CD4-positive, alpha-beta T cell treated with Interleukin-4 for 4 hours (primary cell): ENCODE measurements around the gene ESRRG.

Experiments
- DNase-seq: peaks from one replicate; pipeline ENCODE4 v3.0.0-alpha.2; 2020

ESRRG gene

DNA sequence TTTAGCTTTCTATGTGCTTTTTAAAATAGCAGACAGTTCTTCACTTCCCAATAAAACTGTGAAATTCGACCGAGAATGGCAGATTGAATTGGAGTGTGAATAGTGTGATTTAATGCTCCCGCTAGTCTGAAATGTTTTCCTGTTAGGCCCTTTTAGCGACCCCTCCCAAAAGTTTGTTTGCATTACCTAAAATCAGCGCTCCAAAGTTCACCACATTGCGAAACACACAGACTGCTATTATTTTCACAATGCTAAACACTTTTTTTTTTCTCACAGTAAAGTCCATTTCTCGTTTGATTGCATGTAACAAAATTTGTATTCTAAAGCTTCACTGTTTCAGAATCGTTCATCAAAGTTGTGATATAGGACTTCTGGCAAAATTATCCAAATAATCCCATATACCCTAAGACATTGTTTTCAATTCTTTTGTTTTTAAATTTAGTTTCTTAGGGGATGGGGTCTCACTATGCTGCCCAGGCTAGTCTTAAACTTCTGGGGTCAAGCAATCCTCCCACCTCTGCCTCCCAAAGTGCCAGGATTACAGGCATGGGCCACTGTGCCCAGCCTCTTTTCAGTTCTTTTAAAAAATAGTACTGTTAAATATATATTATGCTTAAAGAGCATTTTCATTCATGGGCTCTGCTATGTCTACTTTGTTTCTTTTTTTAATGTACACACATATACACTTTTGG, 223.5 kb downstream of the ESRRG start:
- no peak for DNase-seq

- no peak for DNase-seq
Measured at GRCh38 chr1:216498277-216498676, 225.0 kb downstream of the ESRRG start.

GRCh38 chr1:216485042-216485441, 238.2 kb downstream of the ESRRG start:
- DNase-seq, result no peak

- DNase-seq, result no peak
Measured at GRCh38 chr1:216483672-216484401, 239.4 kb downstream of the ESRRG start.

GRCh38 chr1:216482620-216483019, 240.6 kb downstream of the ESRRG start:
- DNase-seq, result no peak

- DNase-seq, result no peak
Measured at GRCh38 chr1:216478238-216478637, 245.0 kb downstream of the ESRRG start.

GRCh38 chr1:216476341-216476740, 246.9 kb downstream of the ESRRG start:
- DNase-seq, result no peak

DNA sequence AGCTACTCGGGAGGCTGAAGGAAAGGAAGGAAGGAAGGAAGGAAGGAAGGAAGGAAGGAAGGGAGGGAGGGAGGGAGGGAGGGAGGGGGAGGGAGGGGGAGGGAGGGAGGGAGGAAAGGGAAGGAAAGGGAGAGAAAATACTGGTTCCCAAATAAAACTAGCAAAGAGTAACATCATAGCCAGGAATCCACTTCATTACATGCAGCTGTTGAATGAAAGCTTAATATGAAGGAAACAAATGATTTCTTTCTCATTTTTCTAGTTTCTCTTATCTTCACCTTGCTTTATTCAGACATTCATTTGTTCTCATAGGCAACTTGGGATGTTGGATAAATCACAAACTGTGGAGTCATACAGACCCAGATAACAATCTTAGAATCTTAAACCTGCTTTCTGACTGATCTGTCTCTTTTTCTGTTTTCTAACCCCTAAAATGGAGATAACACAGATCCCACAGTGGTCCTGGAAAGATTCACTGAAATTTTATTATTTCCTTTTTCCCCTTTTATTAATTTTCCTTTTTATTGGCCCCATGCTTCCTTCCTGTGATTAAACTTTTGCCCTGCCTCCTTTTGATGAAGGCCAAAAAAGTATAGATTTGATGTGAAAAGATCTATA, 247.5 kb downstream of the ESRRG start:
- DNase-seq, result no peak

- DNase-seq, result no peak
Measured at GRCh38 chr1:216466162-216466801, 256.9 kb downstream of the ESRRG start.

GRCh38 chr1:216464489-216464888, 258.7 kb downstream of the ESRRG start:
- no peak for DNase-seq

DNA sequence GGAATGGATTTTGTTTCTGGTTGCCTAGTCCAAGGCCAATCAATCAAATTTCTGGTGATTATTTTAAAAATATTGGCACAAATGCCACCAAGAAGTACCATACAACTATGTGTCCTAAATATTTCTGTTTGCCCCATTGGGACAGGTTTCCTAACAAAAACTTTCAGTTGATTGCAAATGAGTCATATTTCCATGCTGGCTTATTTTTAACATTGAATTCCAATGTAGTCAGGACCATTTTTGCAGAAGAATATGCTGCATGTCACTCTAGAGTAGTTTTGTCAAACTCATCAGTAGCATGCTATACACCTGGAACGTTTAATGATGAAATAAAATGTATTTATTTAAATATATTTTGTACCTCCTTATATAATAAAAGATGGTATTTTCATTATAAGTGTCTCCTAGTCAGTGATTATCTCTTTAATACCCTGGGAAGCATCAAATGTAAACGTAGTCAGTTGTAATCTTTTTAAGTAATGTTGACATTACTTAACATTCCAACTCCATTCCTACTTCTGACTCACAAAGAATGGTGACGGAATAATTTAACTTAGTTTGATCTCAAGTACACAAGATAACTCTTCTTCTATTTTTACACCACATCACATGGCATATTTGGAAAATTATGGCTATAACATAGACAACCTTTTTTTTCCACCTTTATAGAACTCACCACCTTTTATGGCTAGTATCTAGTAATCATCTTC, 261.0 kb downstream of the ESRRG start:
- DNase-seq, result no peak

DNA sequence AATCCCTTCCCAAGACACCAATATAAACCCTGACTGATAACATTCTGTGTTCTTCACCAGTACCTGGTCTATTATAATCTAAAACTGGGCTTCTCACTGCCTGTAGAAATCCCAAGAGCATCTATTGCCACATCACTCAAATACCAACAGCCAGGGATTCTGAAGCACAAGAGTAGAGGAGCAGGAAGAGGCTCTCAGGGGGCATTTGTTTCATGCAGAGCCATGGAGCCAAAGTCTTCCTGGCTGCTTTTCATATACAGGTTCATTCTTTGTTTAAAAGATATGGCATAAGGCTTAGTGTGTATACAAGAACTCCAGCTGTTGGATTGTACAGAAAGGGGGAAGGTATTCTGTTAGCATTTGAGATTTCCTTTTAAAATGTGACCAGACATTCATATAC, 261.8 kb downstream of the ESRRG start:
- DNase-seq, result no peak

DNA sequence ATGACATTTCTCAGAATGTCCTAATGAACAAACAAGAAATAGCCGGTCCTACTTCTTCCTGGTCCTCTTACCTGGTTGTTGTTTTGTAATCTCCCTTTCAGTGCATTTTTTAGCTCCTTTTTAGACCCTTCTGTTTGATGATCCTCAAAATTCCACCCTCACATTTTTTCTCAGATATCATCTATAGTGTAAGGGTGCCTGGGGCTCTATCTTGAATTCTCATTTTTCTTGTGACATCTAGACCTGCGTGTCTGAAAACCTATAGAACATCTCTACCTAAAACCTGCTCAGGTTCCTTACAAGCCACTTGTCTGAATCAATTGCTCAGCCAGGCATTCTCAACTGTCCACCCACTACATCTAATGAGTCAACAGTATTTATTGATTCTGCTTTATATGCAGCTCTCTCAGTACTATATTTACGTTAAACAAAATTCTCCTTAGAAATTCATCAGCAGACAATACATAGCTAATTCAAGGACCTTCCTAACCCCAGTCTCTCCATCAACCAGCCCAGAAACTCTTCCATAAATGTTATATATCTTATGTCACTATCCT, 263.5 kb downstream of the ESRRG start:
- DNase-seq, result no peak

DNA sequence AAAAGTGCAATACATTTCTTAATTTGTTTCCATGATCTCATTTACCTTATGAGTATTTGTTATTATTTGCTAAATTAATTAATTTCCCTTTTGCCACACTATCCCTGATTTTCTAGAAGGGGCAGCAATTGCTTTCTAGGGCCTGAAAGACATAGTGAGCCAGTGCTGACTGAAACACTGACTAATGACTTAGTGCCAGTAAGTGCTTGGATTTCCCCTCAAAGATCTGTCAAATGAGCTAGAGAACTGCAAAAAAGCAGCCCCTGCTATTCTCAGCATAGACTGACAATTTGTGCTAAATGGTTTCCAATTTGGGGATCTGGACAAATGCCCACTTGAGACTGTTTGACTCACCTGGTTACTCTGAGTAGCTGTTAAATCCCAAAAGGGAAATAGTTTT, 264.4 kb downstream of the ESRRG start:
- DNase-seq, result no peak

DNA sequence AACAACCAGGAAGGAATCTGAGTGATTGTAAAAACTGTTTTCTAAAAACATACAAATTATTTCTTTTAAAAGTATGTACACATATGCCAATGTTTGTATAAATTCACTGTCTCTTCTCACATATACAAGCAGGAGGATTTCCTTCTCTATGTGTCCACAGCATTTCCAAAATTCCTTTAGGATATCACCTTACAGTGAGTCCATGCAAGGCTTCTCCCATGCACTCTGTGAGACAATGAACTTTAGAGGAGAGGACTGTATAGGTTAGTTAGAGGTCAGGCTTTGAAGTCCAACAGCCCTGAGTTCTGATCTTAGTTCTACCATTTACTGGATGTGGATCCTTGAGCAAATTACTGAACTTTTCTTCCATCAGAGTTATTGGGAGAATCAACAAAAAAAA, 265.9 kb downstream of the ESRRG start:
- DNase-seq, result no peak

- DNase-seq, result no peak
Measured at GRCh38 chr1:216456682-216457081, 266.5 kb downstream of the ESRRG start.

- no peak for DNase-seq
Measured at GRCh38 chr1:216453777-216454176, 269.5 kb downstream of the ESRRG start.
